ENCODE measurements around the gene ZNF180.
"Not testable (repeated sequence)": the region's sequence is repeated elsewhere in the genome, so short reads cannot be mapped to it uniquely, and the experiment has no call there.

ZNF180 gene

GRCh38 chr19:44496711-44497110 is 3.6 kb downstream of the ZNF180 start:
- no peak for DNase-seq

GRCh38 chr19:44476559-44477408 is 23.5 kb downstream of the ZNF180 start:
- DNase-seq, result no peak

- DNase-seq, result not testable (repeated sequence)
These were observed 31.6 kb downstream of the ZNF180 start for GRCh38 chr19:44468730-44469129.

GRCh38 chr19:44462600-44463286 is 37.6 kb downstream of the ZNF180 start:
- DNase-seq, result not testable (repeated sequence)

- DNase-seq, result not testable (repeated sequence)
These were observed 44.3 kb downstream of the ZNF180 start for GRCh38 chr19:44456016-44456415.

GRCh38 chr19:44455100-44455499 is 45.2 kb downstream of the ZNF180 start:
- no peak for DNase-seq

GRCh38 chr19:44452367-44452766 is 48.0 kb downstream of the ZNF180 start:
- no peak for DNase-seq

GRCh38 chr19:44451687-44452086 is 48.6 kb downstream of the ZNF180 start:
- DNase-seq, result no peak

GRCh38 chr19:44447916-44448674 is 52.2 kb downstream of the ZNF180 start, which contains the start of gene ZNF229:
ZNF229 (minus strand) TSS chr19:44448472; CDS start chr19:44442847, 5,625 bp downstream.
- DNase-seq, result peak; percentile 44 to 52

- DNase-seq, result no peak
These were observed 61.9 kb downstream of the ZNF180 start for GRCh38 chr19:44438441-44438840.

GRCh38 chr19:44435441-44435840 is 64.9 kb downstream of the ZNF180 start:
- DNase-seq, result no peak

GRCh38 chr19:44430956-44431355 is 69.4 kb downstream of the ZNF180 start:
- DNase-seq, result no peak

Data from activated CD4-positive, alpha-beta T cell treated with anti-CD3 and anti-CD28 coated beads for 4 hours (primary cell).